ENCODE measurements around the gene NOTCH1.
A peak's percentile ranks its signal among the peaks of the same experiment; 100 is the strongest.

NOTCH1 gene

GRCh38 chr9:136484153-136485048 is 61.4 kb downstream of the NOTCH1 start:
- peak in 1 of 5 experiments; percentile 21 for DNase-seq

- peak; percentile 91 to 95 (median 94) for DNase-seq
These were observed 62.2 kb downstream of the NOTCH1 start for GRCh38 chr9:136483589-136484152.

GRCh38 chr9:136482793-136483588 is 62.9 kb downstream of the NOTCH1 start, which contains the start of gene SEC16A:
SEC16A (minus strand) TSS chr9:136483040; CDS start chr9:136477615, 5,425 bp downstream.
- peak; percentile 97 to 100 (median 100) for DNase-seq

- peak in 2 of 5 experiments; percentile 52 to 53 for DNase-seq
These were observed 63.6 kb downstream of the NOTCH1 start for GRCh38 chr9:136482046-136482792.

- peak in 1 of 5 experiments; percentile 42 for DNase-seq
These were observed 64.3 kb downstream of the NOTCH1 start for GRCh38 chr9:136481558-136481957.

GRCh38 chr9:136476369-136477150 is 69.3 kb downstream of the NOTCH1 start:
- DNase-seq = no peak

GRCh38 chr9:136474974-136475865 is 70.6 kb downstream of the NOTCH1 start:
- DNase-seq = no peak

- DNase-seq = no peak
These were observed 71.7 kb downstream of the NOTCH1 start for GRCh38 chr9:136474021-136474640.

GRCh38 chr9:136473354-136473721 is 72.5 kb downstream of the NOTCH1 start:
- DNase-seq = no peak

GRCh38 chr9:136472640-136473353 is 73.1 kb downstream of the NOTCH1 start:
- DNase-seq = no peak

- DNase-seq = no peak
These were observed 73.9 kb downstream of the NOTCH1 start for GRCh38 chr9:136471802-136472487.

GRCh38 chr9:136470792-136471469 is 74.9 kb downstream of the NOTCH1 start:
- DNase-seq = no peak

GRCh38 chr9:136470356-136470755 is 75.5 kb downstream of the NOTCH1 start:
- no peak for DNase-seq

- DNase-seq = no peak
These were observed 78.1 kb downstream of the NOTCH1 start for GRCh38 chr9:136467766-136468165.

GRCh38 chr9:136466155-136466541 is 79.7 kb downstream of the NOTCH1 start:
- DNase-seq = no peak

- no peak for DNase-seq
These were observed 80.2 kb downstream of the NOTCH1 start for GRCh38 chr9:136465500-136466154.

- no peak for DNase-seq
These were observed 81.6 kb downstream of the NOTCH1 start for GRCh38 chr9:136464241-136464640.

- no peak for DNase-seq
These were observed 82.3 kb downstream of the NOTCH1 start for GRCh38 chr9:136463578-136463977.

All from T-helper 2 cell (primary cell).